Forelimb muscle (tissue), 1 donor: ENCODE results near the gene ZNF469. TPM values are rescaled to one million over a fixed set of nuclear protein-coding genes. Genes with fewer than 3 reads are reported as not detected.
"Not testable (repeated sequence)": the region's sequence is repeated elsewhere in the genome, so short reads cannot be mapped to it uniquely, and the experiment has no call there.

Experiments used
- DNase-seq: peaks from one replicate; pipeline ENCODE4 v3.0.0-alpha.2; 2013; ENCODE audit warnings: low read depth
- polyA plus RNA-seq: library from polyadenylated mRNA; unstranded; fragments of 120-200 nt; gene quantifications from one replicate; pipeline ENCODE4 v1.2.1, GENCODE V29; 2013; ENCODE audit not compliant: insufficient read length

Gene ZNF469
- polyA plus RNA-seq, 1 donor = 4.9 TPM

DNA sequence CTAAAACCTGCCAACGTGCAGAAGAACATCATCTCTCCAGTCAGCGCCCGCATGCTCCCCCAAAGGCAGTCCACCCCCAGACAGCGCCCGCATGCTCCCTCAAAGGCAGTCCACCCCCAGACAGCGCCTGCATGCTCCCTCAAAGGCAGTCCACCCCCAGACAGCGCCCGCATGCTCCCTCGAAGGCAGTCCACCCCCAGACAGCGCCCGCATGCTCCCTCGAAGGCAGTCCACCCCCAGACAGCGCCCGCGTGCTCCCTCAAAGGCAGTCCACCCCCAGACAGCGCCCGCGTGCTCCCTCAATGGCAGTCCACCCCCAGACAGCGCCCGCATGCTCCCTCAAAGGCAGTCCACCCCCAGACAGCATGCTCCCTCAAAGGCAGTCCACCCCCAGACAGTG is 22.4 kb upstream of the ZNF469 start:
- not testable (repeated sequence) for DNase-seq

DNA sequence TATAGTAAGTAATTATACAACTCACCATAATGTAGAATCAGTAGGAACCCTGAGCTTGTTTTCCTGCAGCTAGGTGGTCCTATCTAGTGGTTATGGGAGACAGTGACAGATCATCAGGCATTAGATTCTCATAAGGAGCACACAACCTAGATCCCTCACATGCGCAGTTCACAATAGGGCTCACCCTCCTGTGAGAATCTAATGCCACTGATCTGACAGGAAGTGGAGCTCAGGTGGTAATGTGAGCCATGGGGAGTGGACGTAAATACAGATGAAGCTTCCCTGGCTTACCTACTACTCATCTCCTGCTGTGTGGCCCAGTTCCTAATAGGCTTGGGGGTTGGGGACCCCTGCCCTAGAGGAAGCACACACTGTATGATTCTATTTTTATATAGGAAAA is 21.8 kb upstream of the ZNF469 start:
- no peak for DNase-seq

DNA sequence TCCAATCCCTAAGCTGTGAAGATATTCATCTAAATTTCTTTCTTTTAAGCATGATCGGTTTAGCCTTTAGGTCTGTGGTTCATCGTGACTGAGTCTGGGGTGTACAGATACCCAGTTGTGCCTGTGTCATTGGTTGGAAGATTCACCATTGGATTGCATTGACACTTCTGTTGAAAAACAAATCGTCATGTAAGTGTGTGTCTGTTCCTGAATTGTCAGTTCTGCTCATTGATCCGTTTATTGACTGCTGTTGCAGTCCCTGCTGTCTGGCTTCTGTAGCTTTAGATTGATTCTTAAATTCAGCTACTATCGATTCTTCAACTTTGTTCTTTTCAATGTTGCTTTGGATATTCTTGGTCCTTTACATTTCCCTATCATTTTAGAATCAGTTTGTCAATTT is 21.0 kb upstream of the ZNF469 start:
- no peak for DNase-seq

DNA sequence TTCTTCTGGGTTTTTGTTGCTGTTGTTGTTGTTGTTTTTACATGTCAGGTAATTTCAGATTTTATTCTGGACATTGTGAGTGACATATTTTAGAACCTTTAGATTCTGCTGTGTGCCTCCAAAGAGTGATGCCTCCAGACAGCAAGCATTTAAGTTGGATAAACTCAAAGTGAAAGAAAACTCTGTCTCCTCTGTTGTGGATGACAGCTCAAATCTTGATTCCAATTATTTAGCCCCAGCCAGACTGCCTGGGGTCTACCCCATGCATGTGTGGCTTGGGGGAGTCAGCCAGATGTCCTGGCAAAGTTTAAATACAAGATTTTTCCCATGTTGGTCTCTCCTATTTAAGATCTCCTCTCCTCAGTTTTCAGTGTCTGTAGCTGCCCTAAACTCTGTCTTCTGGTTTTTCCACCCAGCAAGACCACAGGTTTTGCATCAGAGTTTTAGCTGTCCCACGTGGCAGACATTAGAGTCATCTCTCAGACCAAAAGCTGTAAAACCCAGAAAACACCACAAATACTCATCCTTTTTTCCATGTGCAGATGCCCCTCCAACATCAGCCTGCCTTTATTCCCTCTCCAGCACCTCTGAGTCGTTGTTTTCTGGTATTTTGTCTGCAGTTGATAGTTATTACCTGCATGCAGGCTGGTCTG is 19.4 kb upstream of the ZNF469 start:
- no peak for DNase-seq

DNA sequence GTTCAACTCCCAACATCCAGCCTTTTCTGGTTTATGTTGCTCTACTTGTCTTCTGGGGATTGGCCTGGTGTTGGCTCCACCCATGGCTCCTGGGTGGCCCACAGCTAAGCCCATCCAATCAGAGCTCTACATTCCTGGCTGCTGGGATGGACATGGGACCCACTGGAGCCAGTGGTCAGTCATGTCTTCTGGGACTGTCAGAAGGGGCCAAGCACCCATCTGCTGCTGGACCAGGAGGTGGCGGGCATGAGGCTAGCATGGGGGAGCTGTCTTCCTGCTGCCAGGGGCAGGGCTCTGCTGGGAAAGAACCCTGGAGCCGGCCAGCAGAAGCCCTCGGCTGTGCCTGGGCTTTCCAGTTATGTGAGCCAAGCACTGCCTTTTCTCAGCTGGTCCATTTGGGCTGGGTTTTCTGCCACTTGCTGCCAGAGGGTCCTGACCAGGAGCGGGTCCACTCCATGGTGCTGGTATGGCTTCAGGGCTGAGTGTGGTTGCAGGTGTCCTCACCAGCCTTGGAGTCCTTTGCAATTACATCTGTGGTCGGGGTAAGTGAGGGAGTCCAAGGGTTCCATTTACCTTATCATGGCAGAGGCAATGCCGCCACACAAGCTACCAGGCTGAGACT is 17.4 kb upstream of the ZNF469 start:
- no peak for DNase-seq

DNA sequence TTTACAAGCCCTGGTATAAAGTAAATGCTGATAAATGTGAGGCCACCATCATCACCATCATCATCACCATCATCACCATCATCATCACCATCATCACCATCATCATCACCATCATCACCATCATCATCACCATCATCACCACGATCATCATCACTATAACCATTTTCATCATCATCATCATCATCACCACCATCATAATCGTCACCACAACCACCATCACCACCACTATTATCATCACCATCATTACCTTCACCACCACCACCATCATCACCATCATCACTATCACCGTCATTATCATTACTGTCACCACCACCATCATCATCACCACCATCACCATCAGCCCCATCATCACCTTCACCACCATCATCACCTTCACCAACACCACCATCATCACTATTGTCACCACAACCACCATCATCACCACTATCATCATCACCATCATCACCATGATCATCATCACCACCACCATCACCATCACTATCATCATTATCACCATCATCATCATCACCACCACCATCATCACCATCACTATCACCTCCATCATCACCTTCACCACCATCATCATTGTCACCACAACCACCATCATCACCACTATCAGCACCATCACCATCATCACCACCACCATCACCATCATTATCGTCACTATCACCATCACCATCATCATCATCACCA is 16.6 kb upstream of the ZNF469 start:
- DNase-seq = no peak

DNA sequence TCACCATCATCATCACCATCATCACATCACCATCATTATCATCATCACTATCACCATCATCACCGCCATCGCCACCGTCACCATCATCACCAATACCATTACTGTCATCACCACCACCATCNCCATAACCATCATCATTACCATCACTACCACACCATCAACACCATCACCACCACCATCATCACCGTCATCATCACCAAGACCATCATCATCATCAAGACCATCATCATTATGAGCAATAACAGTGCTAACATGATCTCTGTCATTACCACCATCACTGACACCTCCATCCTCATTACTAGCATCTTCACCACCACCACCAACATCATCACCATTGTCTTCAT is 16.1 kb upstream of the ZNF469 start:
- DNase-seq = no peak

DNA sequence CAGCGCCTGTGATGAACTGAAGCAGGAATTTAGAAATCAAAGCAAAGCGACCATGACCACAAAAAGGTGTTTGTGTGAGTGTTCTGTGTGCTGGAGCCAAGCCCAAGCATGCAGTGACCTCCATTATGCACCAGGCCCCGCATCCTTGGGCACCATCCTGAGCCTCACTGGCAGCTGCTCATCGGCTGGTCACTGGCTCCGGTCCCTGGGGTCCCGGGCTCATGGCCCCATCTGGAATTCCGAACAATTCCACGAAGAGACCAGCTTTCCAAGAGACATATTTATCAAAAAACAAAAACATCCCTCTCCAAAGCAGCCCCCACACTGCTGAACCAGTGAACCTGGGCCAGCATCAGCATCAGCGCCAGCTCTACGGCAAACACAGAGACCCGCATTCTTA is 15.2 kb upstream of the ZNF469 start:
- no peak for DNase-seq

DNA sequence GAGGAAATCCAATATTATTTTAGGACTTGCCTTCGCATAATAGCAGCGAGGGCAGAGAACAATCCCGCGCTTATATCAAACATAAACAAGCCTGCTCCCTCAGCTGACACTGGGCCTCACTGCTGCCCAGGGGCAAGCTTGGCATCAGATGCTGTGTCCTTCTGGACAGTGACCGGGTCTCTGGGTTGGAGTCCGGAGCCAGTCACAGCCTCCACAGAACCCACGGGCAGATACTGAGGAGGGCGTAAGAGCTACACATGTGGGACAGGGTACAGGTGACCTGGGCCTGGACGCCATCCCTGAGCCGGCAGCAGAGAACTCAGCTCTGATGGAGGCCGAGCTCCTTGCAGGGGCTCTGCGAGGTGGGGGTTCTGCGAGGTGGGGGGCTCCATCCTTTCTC is 14.7 kb upstream of the ZNF469 start:
- no peak for DNase-seq

DNA sequence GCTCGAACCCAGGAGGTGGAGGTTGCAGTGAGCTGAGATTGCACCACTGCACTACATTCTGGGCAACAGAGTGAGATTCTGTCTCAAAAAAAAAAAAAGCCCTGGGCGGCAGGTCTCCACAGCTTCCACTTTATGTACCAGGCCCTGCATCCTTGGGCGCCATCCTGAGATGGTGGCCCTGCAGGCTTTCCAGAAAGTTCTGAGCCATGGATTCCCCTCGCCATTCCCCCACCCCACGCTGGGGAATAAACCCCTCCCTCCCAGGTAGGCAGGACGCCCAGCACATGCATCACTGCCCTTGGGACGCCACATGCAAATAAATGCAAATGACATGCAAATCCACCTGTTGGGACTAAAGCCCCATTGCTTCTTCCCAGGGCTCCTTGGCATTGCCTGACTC is 13.8 kb upstream of the ZNF469 start:
- DNase-seq = no peak

DNA sequence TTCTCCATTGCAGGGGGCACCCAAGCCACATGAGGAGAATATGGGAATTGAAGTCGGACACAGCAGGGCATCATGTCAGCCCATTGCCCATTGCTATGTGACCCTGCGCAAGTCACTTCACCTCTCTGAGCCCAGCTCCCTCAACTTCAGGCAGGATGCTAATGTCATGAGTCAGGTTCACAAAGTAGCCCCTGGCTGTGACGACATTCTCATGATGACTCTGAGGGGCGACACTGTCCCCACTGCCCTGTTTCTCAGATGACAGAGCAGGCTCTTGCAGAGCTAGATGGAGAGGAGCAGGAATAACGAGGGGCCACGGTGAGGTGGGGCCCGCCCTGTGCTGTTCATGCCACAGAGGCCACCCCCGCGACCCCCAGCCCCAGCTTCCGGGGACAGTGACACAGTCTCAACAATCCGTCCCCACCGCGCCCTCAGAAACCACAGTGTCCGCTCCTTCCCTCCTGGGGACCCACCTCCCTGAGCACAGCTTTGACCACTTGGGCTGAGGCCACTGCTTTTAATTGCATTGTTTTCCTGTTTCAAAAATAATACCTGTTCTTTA is 13.2 kb upstream of the ZNF469 start:
- no peak for DNase-seq

DNA sequence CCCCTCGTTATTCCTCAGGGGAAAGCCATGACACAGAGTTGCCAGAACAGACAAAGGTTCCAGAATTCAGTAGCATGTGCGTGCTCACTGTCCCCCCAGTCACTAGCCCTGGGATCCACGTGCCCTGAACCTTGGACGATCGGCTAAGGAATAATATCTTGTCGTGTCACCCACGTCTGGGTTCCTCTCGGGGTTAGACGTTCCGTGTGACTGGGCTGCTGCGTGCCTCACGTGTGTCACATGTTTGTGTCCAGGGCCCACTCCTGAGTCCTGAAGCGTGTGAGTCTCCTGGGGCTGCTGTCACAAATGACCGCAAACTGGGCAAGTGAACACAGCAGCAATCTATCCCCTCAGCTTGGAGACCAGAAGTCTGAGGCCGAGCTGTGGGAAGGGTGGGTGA is 12.4 kb upstream of the ZNF469 start:
- no peak for DNase-seq

DNA sequence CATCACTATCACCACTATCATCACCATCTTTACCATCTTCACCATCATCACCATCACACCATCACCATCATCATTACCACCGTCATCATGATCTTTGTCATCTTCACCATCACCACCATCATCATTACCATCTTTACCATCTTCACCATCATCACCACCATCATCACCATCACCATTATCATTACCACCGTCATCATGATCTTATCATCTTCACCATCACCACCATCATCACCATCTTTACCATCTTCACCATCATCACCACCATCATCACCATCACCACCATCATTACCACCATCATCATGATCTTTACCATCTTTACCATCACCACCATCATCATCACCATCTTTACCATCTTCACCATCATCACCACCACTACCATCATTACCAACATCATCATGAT is 10.2 kb upstream of the ZNF469 start:
- no peak for DNase-seq

DNA sequence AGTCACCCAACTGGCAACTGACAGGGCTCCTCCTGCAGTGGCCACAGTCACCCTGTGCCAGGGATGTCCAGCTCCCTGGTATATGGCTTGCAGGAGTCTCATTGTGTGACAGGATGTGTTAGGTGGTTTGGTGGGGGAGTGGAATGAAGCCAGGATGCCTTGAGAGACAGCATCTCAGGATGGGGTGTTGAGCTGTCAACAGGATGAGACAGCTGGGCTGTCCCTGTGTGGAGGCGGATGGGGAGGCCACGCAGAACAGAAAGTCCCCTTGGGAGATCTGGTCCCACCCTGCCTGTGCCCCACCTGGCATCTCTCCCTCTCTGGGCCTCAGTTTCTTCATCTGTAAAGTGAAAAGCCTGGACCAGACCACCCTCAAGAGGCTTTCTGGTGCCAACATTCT is 9.5 kb upstream of the ZNF469 start:
- no peak for DNase-seq

DNA sequence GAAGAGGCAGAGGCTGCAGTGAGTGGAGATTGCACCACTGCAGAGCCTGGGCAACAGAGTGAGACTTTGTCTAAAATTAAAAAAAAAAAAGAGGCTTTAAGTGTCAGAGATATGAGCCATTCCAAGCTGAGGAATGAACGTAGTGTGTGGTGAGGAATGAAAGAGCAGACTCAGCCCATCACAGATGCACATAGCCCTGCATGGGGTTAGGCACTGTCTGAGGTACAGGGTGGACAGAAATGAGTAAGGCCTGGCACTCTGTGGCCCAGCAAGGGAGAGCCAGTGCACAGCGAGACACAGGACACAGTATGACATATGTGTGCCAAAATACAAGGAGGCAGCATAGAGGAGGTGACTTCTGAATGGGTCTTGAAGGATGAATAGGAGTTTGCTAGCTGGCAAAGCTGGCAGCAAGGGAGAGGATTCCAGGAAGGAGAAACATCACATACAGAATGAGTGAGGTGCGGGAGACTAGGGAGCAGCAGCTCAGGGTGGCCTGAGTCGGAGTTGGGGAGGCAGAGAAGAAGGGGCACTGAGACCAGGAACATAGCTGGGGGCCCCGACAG is 8.7 kb upstream of the ZNF469 start:
- DNase-seq = no peak

DNA sequence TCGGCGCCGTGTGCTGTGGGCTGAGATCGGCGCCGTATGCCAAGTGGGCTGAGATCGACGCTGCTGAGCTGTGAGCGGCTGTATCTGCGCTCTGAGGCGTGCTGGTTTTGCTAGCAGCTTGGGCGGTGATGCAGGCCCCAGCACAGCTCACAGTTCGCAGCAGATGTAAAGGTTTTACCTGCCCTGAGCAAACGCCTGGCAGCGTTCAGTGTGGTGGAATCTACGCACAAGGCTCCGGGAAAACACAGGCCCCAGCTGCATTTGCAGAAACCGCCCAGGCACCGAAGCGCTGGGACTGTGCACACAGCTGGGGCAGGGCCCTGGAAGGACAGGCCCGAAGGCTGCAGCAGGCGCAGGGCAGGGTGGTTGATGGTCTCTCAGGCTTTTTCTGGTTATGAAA is 8.0 kb upstream of the ZNF469 start:
- DNase-seq = no peak

DNA sequence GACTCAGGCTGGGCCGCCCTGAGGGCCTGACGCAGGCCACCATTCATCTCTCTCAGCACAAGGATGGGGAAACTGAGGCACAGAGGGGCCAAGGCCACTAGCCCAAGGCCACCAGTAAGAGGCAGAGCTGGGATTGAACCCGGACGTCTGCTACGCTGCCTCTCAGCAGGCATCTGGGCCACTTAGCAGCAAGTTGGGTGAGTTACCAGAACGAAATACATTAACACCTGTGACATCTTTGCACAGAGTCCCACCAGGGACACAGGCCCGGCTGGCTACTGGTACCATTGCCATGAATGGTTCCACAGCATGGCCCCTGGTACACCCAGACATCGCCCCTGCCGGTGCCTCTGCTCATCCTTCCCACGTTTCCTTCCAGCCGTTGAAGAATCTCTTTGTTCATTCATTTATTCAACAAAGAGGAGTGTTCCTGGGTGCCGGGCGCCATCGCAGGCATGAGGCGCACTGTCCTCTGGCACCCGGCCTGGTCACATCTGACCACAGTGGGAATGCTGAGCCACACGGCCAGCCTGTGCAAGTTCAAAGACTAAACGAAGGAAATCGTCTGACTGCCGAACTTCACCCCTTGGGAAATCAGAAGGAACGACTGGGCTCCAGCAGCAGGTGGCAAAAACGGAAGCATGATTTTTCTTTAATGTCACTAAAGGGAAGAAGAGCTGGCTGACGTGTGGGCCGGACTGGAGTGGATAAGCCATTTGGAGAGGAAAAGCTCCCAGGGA is 7.4 kb upstream of the ZNF469 start:
- no peak for DNase-seq

DNA sequence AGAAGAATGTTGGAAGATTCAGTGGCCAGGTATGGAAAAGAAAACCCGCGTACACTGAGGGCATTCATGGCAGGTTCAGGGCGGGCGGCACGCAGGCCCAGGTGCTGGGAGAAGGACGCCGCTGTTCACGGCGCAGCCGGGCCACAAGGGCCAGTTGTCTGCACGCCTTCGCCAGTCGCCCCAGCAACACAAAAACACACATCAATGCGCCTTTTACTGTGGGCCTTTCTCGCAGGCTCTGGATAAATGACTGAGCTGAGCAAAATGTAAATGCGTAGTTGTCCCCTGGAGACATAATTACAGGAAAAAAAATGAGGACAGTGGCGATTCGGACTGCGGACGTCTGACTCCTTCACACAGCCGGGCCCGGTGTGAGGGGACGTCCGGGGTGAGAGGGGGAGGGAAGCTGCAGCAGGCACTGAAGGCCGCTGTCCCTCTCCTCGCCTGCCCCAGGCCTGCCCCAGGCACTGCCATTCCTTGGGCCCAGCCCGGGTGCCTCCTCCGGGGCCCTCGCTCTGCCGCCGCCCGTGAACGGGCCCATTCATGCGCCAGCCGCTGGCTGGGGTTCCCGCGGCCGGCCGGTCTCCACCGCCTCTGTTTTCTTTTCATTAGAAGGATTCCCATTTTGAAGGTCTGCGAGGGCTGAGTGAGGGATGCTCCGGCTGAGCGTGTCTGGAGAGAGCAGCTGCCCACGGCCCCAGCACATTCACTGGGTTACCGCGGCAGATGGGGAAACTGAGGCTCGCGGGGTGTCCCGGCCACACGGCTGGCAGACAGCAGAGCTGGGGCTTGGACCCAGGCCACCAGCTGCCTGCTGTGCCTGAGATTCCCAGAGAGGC is 6.5 kb upstream of the ZNF469 start:
- DNase-seq = peak; percentile 38

DNA sequence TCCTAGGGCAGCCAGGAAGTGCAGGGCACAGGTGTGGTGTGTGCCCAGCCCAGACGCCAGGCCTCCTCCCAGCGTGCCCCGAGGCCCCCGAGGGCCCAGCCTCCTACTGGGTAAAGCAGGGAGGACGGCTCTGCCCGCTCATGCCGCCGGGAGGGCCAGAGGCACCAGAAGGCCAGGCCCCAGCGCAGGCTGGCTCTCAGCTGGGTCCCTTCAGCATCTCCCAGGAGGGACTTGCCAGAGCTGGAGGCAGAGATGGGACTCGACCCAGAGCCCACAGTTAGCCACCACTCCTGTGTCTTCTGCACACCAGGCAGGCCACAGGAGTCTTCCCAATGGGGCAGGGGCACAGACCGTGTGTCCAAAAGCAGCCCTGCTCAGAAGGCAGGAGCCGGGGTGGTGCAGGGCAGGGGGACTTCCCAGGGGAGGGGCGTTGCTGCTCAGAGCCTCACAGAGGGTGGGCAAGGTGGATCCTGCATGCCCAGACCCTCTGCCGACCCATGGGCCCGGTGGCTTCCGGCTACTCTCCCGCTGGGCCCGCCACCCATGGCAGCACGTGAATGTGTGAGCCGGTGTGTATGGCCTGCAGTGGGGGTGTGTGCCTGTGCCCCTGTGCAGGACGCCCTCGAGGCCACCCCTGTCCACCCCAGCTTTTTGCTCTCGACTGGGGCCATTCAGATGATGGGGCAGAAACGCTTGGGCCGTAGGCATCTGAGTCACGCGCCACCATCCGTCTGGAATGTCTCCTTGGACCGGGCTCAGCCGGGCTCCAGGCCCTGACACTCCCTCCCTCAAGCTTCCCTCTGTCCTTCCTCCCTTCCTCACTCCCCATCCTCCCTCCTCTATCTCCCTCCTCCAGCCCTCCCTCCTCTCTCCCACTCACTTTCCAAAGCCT is 5.7 kb upstream of the ZNF469 start:
- no peak for DNase-seq

DNA sequence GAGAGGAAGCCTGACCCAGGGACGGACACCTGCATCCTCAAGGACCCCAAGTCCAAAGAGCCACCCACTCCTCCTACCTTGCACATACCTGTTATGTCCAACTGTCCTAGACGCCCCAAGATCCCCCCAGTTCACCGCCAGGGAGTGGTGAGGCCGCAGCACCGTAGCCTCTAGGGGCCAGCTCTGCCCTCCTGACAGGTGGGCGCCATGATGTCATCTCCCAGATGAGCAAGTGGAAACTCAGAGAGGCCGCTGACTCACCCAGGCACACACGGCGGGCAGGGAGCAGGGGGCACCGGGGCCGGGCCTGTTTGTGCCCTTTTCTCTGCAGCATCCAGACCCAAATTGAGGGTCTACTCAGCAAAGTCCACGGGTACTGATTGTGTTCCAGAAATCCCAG is 4.8 kb upstream of the ZNF469 start:
- no peak for DNase-seq
